ENCODE measurements around the gene PIEZO1. TPM values are rescaled to one million over a fixed set of nuclear protein-coding genes. Genes with fewer than 3 reads are reported as not detected.

The PIEZO1 gene
- total RNA-seq, 2 donors from 2014 or later = 84.1 to 97.0 TPM

DNA sequence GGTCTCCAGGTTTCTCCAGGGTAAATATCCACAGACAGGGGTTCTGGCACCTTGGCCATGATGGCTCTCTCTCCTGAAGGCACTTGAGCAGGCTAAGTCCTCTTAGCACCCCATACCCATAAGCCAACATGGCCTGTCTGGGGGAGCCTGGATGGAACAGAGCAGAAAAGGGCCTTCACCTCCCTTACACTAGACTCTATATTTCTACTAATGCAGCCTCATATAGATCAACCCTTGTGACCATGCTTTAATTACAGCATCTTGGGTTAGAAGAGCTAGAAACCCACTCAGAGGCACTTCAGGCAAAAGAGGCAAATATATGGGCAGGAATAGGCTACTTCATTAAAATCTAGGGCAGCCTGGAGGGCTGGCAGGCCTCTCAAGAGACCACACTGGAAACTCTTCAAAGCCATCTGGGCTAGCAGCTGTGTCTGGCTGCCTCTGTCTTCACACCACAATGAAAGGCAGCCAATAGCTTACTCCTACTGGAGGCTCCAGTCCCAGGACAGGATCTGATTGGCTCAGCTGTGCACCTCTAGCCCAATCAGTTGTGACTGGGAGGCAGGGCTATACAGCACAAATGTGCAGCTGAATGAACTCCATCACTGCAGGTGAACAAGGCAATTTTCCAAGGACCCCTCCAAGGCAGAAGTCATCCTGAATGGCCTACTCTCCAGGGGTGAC is 13.9 kb upstream of the PIEZO1 start:
- no peaks in the 10 kb centered on the region for H3K4me1 ChIP-seq (ENCODE audit: control insufficient read depth, insufficient read depth, low read length)
- H3K27me3 ChIP-seq (ENCODE audit: control insufficient read depth, insufficient read depth, low read length, poor library complexity, severe bottlenecking) = no peaks in the 10 kb centered on the region
- Mint-ChIP-seq H3K36me3 (ENCODE audit: low read depth) (peaks cover 3% of the 10 kb centered on the region), H3K27ac (no peak overlapping the region), H3K4me3 (no peak overlapping the region), H3K9me3 (no peaks in the 10 kb centered on the region), H3K4me1 (no peaks in the 10 kb centered on the region), H3K27me3 (ENCODE audit: insufficient read depth) (peaks cover 3% of the 10 kb centered on the region)
- H3K9me3 ChIP-seq (ENCODE audit: control insufficient read depth, low read length) = no peaks in the 10 kb centered on the region
- no peak overlapping the region for H3K4me3 ChIP-seq (ENCODE audit: low read length)
- DNase-seq = no peak
- TF ChIP-seq, protein P1, sequence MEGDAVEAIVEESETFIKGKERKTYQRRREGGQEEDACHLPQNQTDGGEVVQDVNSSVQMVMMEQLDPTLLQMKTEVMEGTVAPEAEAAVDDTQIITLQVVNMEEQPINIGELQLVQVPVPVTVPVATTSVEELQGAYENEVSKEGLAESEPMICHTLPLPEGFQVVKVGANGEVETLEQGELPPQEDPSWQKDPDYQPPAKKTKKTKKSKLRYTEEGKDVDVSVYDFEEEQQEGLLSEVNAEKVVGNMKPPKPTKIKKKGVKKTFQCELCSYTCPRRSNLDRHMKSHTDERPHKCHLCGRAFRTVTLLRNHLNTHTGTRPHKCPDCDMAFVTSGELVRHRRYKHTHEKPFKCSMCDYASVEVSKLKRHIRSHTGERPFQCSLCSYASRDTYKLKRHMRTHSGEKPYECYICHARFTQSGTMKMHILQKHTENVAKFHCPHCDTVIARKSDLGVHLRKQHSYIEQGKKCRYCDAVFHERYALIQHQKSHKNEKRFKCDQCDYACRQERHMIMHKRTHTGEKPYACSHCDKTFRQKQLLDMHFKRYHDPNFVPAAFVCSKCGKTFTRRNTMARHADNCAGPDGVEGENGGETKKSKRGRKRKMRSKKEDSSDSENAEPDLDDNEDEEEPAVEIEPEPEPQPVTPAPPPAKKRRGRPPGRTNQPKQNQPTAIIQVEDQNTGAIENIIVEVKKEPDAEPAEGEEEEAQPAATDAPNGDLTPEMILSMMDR (conservative IDR thresholded peaks at IDR 0.05) = no peak
- no peak overlapping the region for H3K27ac ChIP-seq (ENCODE audit: low read depth, low read length)
- H3K36me3 ChIP-seq (ENCODE audit: control insufficient read depth, insufficient read depth, low read length) = no peaks in the 10 kb centered on the region
- no peak overlapping the region for H3K9ac ChIP-seq (ENCODE audit: extremely low read depth, low read length, poor library complexity, severe bottlenecking)

- Histone ChIP-seq H3K4me3 (ENCODE audit: low read length) (no peak overlapping the region), H3K4me1 (ENCODE audit: control insufficient read depth, insufficient read depth, low read length) (no peaks in the 10 kb centered on the region), H3K9ac (ENCODE audit: extremely low read depth, low read length, poor library complexity, severe bottlenecking) (no peak overlapping the region), H3K27ac (ENCODE audit: low read depth, low read length) (no peak overlapping the region), H3K9me3 (ENCODE audit: control insufficient read depth, low read length) (no peaks in the 10 kb centered on the region), H3K36me3 (ENCODE audit: control insufficient read depth, insufficient read depth, low read length) (no peaks in the 10 kb centered on the region), H3K27me3 (ENCODE audit: control insufficient read depth, insufficient read depth, low read length, poor library complexity, severe bottlenecking) (no peaks in the 10 kb centered on the region)
- Mint-ChIP-seq H3K4me3 (no peak overlapping the region), H3K9me3 (no peaks in the 10 kb centered on the region), H3K27me3 (ENCODE audit: insufficient read depth) (peaks cover 3% of the 10 kb centered on the region), H3K36me3 (ENCODE audit: low read depth) (peaks cover 3% of the 10 kb centered on the region), H3K4me1 (no peaks in the 10 kb centered on the region), H3K27ac (no peak overlapping the region)
- DNase-seq = no peak
- TF ChIP-seq, protein P1 (conservative IDR thresholded peaks at IDR 0.05) = no peak
- 96 to 97% methylated on average over 4 of the region's 4 CpGs for WGBS, 2 experiments (ENCODE audit: insufficient coverage in 1 of 2, insufficient read length in 1 of 2)
Observed at GRCh38 chr16:88798073-88798472, 13.1 kb upstream of the PIEZO1 start.

DNA sequence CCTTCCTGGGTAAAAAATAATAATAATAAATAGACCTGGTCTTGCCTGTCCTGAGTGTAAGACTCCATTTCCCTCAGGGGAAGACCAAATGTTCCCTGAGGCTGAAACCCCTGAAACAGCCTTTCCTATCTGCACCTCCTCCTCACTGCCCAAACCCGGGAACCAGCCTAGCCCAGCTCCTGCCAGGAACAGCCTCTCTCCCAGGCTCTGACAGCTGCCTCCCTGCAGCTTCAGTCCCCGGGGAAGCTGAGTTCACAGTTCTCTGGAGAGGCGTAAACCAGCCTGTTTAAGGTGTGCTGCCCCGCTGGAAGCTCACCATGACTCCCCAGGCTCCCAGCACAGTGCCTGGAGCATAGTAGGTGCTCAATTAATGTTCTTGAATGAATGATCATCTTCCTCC is 11.3 kb upstream of the PIEZO1 start:
- Mint-ChIP-seq H3K4me1 (no peaks in the 10 kb centered on the region), H3K27me3 (ENCODE audit: insufficient read depth) (peaks cover 5% of the 10 kb centered on the region), H3K27ac (no peak overlapping the region), H3K9me3 (no peaks in the 10 kb centered on the region), H3K4me3 (no peak overlapping the region), H3K36me3 (ENCODE audit: low read depth) (peaks cover 2% of the 10 kb centered on the region)
- H3K4me1 ChIP-seq (ENCODE audit: control insufficient read depth, insufficient read depth, low read length) = no peaks in the 10 kb centered on the region
- H3K36me3 ChIP-seq (ENCODE audit: control insufficient read depth, insufficient read depth, low read length) = no peaks in the 10 kb centered on the region
- no peak overlapping the region for H3K27ac ChIP-seq (ENCODE audit: low read depth, low read length)
- no peak overlapping the region for H3K4me3 ChIP-seq (ENCODE audit: low read length)
- TF ChIP-seq, protein P1 (conservative IDR thresholded peaks at IDR 0.05) = no peak
- H3K9ac ChIP-seq (ENCODE audit: extremely low read depth, low read length, poor library complexity, severe bottlenecking) = no peak overlapping the region
- H3K9me3 ChIP-seq (ENCODE audit: control insufficient read depth, low read length) = no peaks in the 10 kb centered on the region
- H3K27me3 ChIP-seq (ENCODE audit: control insufficient read depth, insufficient read depth, low read length, poor library complexity, severe bottlenecking) = no peaks in the 10 kb centered on the region
- DNase-seq = no peak
- no CpG with 5 or more reads among the region's 4 CpGs for WGBS, 2 experiments (ENCODE audit: insufficient coverage in 1 of 2, insufficient read length in 1 of 2)

Data from endodermal cell (in vitro differentiated cells).